BLaER1 (cell line): ENCODE measurements around the gene R3HCC1L.

Source experiments
- H3K27ac ChIP-seq: shearing (Covaris generic); formaldehyde crosslinking; 2 replicates; pipeline ENCODE4 v1.8.1; 2022
- H3K27me3 ChIP-seq: shearing (Covaris generic); formaldehyde crosslinking; 2 replicates; pipeline ENCODE4 v1.8.1; 2022
- H3K36me3 ChIP-seq: shearing (Covaris generic); formaldehyde crosslinking; 2 replicates; pipeline ENCODE4 v1.8.1; 2022
- H3K4me1 ChIP-seq: shearing (Covaris generic); formaldehyde crosslinking; 2 replicates; pipeline ENCODE4 v1.8.1; 2022
- H3K4me2 ChIP-seq: shearing (Covaris generic); formaldehyde crosslinking; 2 replicates; pipeline ENCODE4 v1.8.1; 2022
- H3K4me3 ChIP-seq: shearing (Covaris generic); formaldehyde crosslinking; 2 replicates; pipeline ENCODE4 v1.8.1; 2022
- H3K9ac ChIP-seq: shearing (Covaris generic); formaldehyde crosslinking; 2 replicates; pipeline ENCODE4 v1.8.1; 2022
- H3K9me3 ChIP-seq: shearing (Covaris generic); formaldehyde crosslinking; 2 replicates; pipeline ENCODE4 v1.8.1; 2022
- H4K20me1 ChIP-seq: shearing (Covaris generic); formaldehyde crosslinking; 2 replicates; pipeline ENCODE4 v1.8.1; 2022
- Cebpa-rat ChIP-seq: shearing (Covaris generic); IDR thresholded peaks from 2 replicates; pipeline ENCODE4 v1.8.1; 2022

R3HCC1L gene

DNA sequence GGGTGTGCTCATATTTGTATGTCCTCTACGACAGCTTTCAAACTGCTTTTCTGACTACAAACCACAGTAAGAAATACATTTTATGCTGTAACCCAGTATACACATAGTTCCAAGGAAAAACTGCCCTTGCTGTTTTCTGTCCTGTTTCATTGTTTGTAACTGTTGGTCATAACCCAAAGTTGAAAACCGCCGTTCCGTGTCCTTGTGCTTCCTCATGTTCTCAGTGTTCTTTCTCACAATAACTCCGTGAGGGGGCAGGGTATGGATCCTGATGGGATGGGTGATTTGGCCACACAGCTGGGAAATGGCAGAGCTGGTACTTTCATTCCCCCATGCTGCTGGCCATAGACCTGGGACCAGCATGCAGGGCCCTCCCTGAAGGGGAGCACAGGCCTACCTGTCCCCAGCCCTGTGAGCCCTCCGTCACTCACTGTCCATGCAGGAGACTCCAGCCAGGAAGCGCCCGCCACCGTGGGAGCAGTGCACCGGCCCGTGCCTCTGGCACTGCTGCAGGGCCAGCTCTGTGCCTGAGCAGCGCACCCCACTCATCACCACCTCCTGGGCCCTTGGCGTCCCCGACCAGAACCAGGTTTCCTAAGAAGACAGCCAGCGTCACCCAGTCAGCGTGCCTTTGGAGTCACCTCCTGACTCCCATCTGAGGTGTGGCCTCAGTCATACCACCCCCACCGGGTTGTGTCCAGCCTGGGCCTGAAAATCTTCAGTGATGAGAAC lies 120.9 kb downstream of the R3HCC1L start:
- H3K27ac ChIP-seq: peak overlapping the region; percentile 80
- H4K20me1 ChIP-seq: no peaks in the 10 kb centered on the region
- TF ChIP-seq Cebpa-rat: no peak
- peak overlapping the region; percentile 57 for H3K9ac ChIP-seq
- H3K4me1 ChIP-seq: peaks cover 73% of the 10 kb centered on the region
- H3K4me3 ChIP-seq: peak overlapping the region; percentile 11; the same call in 1 of the 2 replicates
- H3K4me2 ChIP-seq: peak overlapping the region; percentile 97
- no peaks in the 10 kb centered on the region for H3K9me3 ChIP-seq
- peaks cover 22% of the 10 kb centered on the region for H3K36me3 ChIP-seq
- H3K27me3 ChIP-seq: no peaks in the 10 kb centered on the region

DNA sequence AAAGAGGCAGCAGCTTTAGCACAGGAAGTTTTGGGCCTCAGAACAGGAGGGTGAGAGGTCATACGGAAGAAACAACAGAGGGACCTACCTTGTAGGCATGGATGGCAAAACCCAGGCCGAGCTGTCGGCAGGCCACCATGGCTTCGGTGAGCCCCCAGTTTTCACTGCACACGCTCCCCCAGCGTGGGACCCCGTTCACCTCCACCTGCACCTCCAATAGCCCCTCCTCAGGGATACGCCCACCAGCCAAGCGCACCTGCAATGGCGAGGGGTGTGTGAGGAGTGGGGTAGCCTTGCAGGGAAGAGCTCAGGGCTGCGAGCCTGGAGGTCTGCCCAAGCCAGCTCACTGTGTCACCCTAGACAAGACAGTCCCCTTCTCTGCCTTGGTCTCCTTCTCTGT lies 122.2 kb downstream of the R3HCC1L start:
- Histone ChIP-seq H3K36me3 (peaks cover 8% of the 10 kb centered on the region; the same call in 1 of the 2 replicates), H3K27me3 (no peaks in the 10 kb centered on the region), H3K4me3 (no peak overlapping the region), H3K27ac (peak overlapping the region; percentile 80), H3K9me3 (no peaks in the 10 kb centered on the region), H3K9ac (0 out of 2 replicates have a peak overlapping the region, but pooled peaks have one; percentile 57), H4K20me1 (no peaks in the 10 kb centered on the region), H3K4me2 (peak overlapping the region; percentile 97), H3K4me1 (peaks cover 86% of the 10 kb centered on the region)
- TF ChIP-seq Cebpa-rat: no peak

DNA sequence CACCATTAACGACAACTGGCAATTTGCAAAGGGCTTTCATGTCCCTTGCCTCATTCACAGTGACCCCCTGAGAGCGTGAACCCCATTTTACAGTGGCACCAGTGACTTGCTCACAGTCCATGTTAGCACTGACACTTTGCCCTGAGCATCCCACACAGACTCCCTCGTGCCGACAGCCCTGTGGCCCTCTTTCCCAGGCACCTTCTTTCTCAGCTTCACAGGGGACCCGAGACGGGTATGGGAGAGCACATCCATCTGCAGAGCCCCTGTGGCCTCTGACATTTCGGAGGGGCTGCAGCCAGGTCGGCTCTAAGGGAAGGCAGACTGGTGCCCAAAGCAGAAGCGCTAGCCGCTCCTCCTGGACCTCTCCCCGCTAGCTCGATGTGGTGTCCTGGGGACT lies 122.7 kb downstream of the R3HCC1L start:
- no peak overlapping the region for H3K9ac ChIP-seq
- no peaks in the 10 kb centered on the region for H3K27me3 ChIP-seq
- no peak overlapping the region for H3K4me3 ChIP-seq
- H3K27ac ChIP-seq: peak overlapping the region; percentile 80
- TF ChIP-seq Cebpa-rat: no peak
- H3K4me1 ChIP-seq: peaks cover 91% of the 10 kb centered on the region
- H3K36me3 ChIP-seq: 0 out of 2 replicates have a peak, but pooled peaks cover 3% of the 10 kb centered on the region
- no peaks in the 10 kb centered on the region for H3K9me3 ChIP-seq
- peak overlapping the region; percentile 97 for H3K4me2 ChIP-seq
- no peaks in the 10 kb centered on the region for H4K20me1 ChIP-seq

DNA sequence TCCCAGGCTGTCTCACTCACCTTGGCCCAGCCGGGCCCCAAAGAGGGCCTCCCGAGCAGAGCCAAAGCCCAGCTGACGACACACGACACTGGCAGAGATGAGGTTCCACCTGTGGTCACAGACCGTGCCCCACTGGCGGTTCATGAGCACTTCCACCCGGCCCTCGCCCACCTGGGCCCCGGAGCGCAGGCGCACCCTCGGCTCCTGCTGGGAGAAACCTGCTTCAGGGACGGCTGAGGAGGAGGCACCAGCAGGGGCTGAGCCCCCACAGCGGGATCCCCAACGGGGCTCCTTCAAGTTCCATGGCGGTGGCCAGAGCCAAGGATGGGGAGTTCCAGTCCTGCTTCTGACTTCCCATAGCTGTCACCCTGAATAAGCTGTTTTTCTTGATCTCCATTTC lies 123.5 kb downstream of the R3HCC1L start:
- Histone ChIP-seq H3K4me2 (0 out of 2 replicates have a peak overlapping the region, but pooled peaks have one; percentile 97), H3K4me3 (no peak overlapping the region), H3K9me3 (no peaks in the 10 kb centered on the region; the same call in 1 of the 2 replicates), H4K20me1 (no peaks in the 10 kb centered on the region), H3K27ac (peak overlapping the region; percentile 80), H3K9ac (no peak overlapping the region), H3K27me3 (no peaks in the 10 kb centered on the region), H3K4me1 (peaks cover 99% of the 10 kb centered on the region), H3K36me3 (no peaks in the 10 kb centered on the region)
- no peak for TF ChIP-seq Cebpa-rat

DNA sequence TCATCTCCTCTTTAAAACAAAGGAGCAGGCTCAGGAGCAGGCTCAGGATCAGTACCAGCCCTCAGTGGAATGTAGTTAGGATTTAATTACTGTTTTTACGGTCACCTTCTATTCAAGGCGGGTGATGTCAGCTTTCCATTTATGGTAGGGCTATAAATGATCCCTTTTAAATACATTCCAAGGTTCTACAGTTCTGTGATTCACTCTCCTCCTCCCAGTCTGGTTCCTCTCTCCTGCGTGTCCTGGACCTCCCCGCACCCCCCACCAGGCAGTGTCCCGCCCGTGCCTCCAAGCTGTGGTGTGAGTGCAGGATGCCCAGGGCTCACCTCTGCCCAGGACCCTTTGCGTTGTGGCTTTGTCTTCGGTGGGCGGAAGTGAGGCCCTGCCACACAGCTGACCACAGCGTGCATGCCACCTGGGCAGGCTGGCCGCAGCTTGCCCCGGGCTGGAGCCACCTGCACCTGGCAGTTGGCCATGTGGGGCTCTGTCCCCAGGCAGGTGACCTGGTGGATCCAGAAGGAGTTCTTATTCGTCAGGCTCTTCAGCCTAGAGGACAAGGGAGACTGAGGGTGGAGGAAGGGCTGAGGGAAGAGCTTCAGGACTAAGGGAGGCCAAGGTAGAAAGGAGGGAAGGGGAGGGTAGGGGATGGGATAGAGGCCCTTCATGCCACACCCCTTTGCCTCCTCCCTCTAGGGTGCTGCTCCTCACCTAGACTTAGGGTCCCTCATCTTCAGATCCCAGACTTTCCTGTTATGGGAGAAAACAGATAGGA lies 124.4 kb downstream of the R3HCC1L start:
- Histone ChIP-seq H3K4me1 (peaks cover 92% of the 10 kb centered on the region), H3K9ac (peak overlapping the region; percentile 59; the same call in 1 of the 2 replicates), H4K20me1 (no peaks in the 10 kb centered on the region), H3K4me3 (no peak overlapping the region), H3K27ac (peak overlapping the region; percentile 78), H3K27me3 (no peaks in the 10 kb centered on the region), H3K9me3 (no peaks in the 10 kb centered on the region; the same call in 1 of the 2 replicates), H3K36me3 (no peaks in the 10 kb centered on the region), H3K4me2 (peak overlapping the region; percentile 81)
- TF ChIP-seq Cebpa-rat: no peak

DNA sequence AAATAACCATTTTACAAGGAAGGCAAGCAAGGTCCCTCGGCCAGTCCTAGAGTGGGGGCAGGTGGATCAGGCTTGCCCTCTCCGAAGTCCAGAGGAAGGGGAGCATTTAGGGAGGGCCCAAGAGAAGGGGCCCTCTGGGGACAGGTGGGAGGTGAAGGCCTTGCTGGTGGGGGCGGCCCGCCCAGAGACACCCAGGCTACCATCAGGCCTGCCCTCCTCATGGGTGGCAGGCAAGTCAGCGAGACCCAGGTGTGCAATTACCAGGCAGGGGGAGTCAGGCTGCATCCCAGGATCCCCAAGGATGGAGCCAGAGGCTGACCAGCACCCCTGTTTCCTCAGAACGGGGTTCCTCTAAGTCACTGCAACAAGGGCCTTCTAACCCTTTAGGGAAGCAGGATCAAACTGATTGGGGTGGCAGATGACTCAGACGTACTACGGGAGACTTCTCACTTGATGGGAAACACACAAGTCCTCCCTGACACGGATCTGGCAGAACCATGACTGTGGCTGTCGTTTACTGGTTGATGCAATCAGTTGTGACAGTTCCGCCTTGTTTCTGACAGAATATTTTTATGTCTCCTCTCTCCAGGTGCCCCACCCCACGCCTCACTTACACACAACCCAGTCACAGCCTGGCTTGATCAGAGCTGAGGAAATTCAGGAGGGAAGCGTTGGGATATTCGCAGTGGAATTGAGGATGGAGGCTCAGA lies 125.3 kb downstream of the R3HCC1L start:
- peak overlapping the region; percentile 59; the same call in 1 of the 2 replicates for H3K9ac ChIP-seq
- H3K4me2 ChIP-seq: peak overlapping the region; percentile 81
- no peak overlapping the region for H3K4me3 ChIP-seq
- no peak for TF ChIP-seq Cebpa-rat
- H3K27ac ChIP-seq: peak overlapping the region; percentile 78
- H3K4me1 ChIP-seq: peaks cover 91% of the 10 kb centered on the region
- no peaks in the 10 kb centered on the region for H3K36me3 ChIP-seq
- no peaks in the 10 kb centered on the region; the same call in 1 of the 2 replicates for H3K9me3 ChIP-seq
- no peaks in the 10 kb centered on the region for H4K20me1 ChIP-seq
- no peaks in the 10 kb centered on the region for H3K27me3 ChIP-seq

DNA sequence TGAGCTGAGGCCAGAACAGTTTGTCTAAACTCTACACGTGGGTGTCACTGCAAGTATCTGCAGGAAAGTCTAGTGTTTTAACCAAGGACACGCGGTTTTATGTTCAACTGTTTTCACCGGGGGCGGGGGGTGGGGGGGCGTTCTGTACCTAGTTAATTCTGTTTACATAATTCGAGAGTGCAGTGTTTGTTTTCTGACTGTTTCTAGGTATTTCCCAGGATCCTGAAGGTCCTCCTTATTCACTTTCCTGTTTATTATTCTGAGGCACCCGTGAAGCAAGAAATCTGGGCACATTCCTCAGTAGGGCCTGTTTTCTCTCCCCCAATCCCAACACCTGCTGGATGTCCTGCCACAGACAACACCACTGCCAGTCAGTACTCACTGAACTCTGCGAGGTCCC lies 125.9 kb downstream of the R3HCC1L start:
- H3K4me1 ChIP-seq: peaks cover 91% of the 10 kb centered on the region
- H3K4me3 ChIP-seq: no peak overlapping the region
- H3K9me3 ChIP-seq: no peaks in the 10 kb centered on the region; the same call in 1 of the 2 replicates
- peak overlapping the region; percentile 59 for H3K9ac ChIP-seq
- H3K27me3 ChIP-seq: no peaks in the 10 kb centered on the region
- peak overlapping the region; percentile 78 for H3K27ac ChIP-seq
- H4K20me1 ChIP-seq: no peaks in the 10 kb centered on the region
- H3K36me3 ChIP-seq: no peaks in the 10 kb centered on the region
- no peak for TF ChIP-seq Cebpa-rat
- H3K4me2 ChIP-seq: peak overlapping the region; percentile 81

DNA sequence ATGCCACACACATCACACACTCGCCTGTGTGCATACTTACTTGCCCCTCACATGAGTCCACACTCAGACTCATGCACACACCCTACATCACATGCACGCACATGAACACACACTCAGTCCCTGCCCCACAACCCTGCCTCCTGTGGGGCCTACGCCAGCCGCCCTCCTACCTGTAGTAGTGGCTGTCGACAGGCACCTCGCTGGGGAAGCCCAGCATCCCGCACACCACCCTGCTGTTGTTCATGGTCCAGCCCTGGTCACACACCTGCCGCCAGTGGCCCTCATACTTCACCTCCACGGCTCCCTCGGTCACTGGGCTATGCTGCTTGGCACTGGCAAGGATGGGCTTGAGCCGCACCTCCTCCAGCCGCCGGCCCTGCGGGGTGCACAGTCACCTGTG lies 126.3 kb downstream of the R3HCC1L start:
- Histone ChIP-seq H3K27me3 (no peaks in the 10 kb centered on the region), H3K27ac (peak overlapping the region; percentile 78), H4K20me1 (no peaks in the 10 kb centered on the region), H3K4me1 (peaks cover 91% of the 10 kb centered on the region), H3K9me3 (no peaks in the 10 kb centered on the region; the same call in 1 of the 2 replicates), H3K9ac (peak overlapping the region; percentile 59), H3K36me3 (no peaks in the 10 kb centered on the region), H3K4me3 (no peak overlapping the region), H3K4me2 (peak overlapping the region; percentile 81)
- TF ChIP-seq Cebpa-rat: no peak

DNA sequence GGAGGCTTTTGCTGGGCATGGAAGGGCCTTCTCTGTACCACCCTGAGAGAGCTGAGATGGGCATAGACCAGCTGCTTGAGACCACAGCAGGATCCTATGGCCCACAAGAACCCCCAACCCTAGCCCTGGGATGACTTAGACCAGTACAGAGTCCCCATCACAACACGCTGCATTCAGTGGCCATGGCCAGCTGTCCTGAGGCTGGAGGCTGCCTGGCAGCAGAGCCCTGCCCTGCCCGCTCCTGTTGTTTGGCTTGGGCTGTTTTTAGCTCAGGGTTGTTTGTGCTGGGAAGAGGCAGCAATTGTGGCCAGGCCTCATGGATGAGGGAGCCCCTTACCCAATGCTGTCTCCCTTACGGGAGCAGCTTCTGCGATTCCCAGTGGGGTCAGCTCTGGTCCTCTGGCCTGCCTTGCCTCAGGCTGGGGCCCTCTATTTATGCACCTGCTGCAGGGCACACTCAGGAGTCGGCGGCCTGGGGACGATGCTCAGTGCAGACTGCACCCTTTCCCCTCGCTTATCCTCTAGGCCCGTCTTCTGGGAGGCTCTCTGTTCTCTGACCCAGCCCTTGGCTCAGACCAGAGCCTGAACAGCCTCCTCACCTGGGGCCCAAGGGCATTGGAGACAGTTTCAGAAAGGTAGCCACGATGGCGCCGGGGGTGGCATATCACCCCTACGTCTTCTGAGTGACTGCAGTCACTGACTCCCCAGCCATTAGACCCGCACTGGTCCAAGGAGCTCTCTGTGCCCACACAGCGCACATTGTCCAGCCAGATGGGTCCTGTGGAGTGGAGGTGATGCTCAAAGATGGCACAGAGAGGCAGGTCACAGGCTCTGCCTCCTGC lies 127.2 kb downstream of the R3HCC1L start:
- H3K27me3 ChIP-seq: no peaks in the 10 kb centered on the region
- no peak overlapping the region for H3K9ac ChIP-seq
- H3K27ac ChIP-seq: peak overlapping the region; percentile 78; the same call in 1 of the 2 replicates
- H3K4me1 ChIP-seq: peaks cover 91% of the 10 kb centered on the region
- H3K9me3 ChIP-seq: no peaks in the 10 kb centered on the region; the same call in 1 of the 2 replicates
- TF ChIP-seq Cebpa-rat: no peak
- no peaks in the 10 kb centered on the region for H3K36me3 ChIP-seq
- no peaks in the 10 kb centered on the region for H4K20me1 ChIP-seq
- H3K4me3 ChIP-seq: no peak overlapping the region
- peak overlapping the region; percentile 81 for H3K4me2 ChIP-seq
